Endothelial cell of umbilical vein (primary cell): ENCODE results near the gene ZNF821.

Experiments used
- CTCF ChIP-seq, 2 donors: IDR thresholded peaks; 1 replicate in 1 of 2; 2 replicates in 1 of 2; pipeline ENCODE4 v1.5.1; 2011; ENCODE audit warnings: low read length in 2 of 2, mild to moderate bottlenecking in 2 of 2, moderate library complexity in 2 of 2, control low read depth in 1 of 2, inconsistent platforms in 1 of 2, low read depth in 1 of 2; ENCODE audit not compliant: insufficient read depth in 1 of 2; ENCODE audit errors: extremely low read depth in 1 of 2
- JUN ChIP-seq: IDR thresholded peaks from 2 replicates; pipeline ENCODE4 v1.6.1; 2011; ENCODE audit warnings: borderline replicate concordance, low read depth; ENCODE audit not compliant: insufficient read length, insufficient read depth
- POLR2A ChIP-seq: IDR thresholded peaks from 2 replicates; pipeline ENCODE4 v1.6.1; 2012; ENCODE audit warnings: low read depth, mild to moderate bottlenecking, control low read depth, low read length

GRCh38 chr16:71894921-71895678, 11.1 kb upstream of the ZNF821 start, which contains the start of gene IST1:
- TF ChIP-seq CTCF (IDR thresholded peaks at IDR 0.05; ENCODE audit: extremely low read depth in 1 of 2, insufficient read depth in 1 of 2, low read depth in 1 of 2, low read length in 2 of 2): no peak
- no peak for TF ChIP-seq JUN
- peak; percentile 95 for TF ChIP-seq POLR2A
